ENCODE results near the gene PYGM. TPM values are rescaled to one million over a fixed set of nuclear protein-coding genes. Genes with fewer than 3 reads are reported as not detected.

The PYGM gene
- 0.18 to 0.54 TPM (median 0.25 TPM) in 5 replicates for total RNA-seq (2022; extraction: Qiagen RNA extraction)

DNA sequence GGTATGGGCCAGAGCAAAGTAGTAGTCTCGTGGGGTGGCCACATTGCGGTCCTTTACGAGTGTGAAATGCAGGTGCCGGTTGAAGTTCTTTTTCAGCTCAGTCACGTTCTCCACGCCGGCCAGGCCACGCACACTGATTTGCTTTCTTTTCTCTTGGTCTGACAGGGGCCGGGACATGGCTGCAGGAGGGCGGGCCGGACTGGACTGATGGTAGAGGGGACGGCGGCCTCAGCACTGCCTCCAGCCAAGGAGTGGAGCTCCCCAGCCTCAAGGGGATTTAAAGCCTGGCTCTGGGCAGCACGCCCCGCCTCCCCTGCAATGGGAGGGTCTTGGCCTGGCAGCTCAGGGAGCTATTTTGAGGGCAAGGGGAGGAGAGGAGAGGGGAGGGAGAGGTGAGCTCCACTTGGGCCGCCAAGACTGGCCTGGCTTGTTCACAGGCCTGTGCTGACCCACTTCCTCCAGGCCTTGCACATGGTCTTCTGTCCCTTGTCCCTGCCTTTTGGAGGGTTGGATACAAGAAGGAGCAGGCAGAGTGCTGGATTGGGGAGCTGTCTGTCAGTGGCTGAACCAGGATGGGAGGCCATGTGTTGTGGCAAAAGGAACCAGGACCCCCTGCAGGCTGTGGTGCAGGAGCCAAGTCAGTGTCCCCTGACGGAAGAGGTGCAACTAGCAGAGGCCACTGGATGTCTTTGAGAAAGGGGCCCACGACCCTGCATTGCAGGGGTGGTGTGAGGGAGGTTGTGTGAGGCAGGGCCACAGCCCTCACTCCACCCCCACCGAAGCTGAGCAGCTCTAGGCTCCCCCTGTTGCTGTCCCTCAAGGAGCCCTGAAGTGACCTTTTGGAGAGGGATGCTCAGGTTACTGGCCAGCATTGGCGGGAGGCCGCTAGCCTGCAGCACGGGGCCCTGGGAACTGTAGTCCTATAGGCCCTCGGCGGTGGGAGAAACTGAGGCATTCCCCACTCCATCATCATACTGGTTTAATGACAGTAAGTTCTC lies at the start of gene PYGM:
Gene PYGM, minus strand, starts transcription at position 253 of the 998 bp plus-strand sequence. Its CDS starts 76 bp downstream, at position 177.

DNA sequence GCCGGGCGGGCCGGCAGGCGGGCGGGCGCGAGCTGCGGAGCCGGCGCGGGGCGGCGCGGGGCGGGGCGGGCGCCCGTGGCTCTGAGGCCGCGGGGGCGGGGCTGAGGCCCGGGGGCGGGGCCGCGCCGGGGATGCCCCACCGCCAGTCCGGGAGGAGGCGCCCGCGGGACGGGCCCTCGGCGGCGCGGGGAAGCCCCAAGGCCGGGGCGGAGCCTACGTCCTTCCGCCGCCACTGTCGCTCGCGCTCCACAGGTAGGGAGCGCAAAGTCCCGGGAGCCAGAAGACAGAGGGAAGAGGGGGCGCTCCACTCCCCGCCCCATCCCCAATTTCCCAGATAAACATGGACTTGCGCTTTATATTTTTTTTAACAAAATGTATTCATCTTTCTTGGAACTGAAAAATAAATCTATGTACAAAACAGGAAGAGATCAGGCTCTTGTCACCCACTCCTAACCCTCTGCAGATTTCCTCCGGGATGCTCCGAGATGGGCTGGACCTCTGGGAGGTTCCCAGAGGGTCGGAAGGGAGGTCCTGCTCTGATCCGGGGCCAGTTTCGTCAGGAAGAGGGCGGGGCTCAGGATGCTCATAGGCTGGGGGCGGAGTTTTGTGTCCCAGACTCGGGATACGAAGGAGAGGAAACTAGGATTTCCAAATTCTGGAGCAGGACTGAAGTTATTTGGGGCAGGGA lies 43.5 kb upstream of the PYGM start, which contains the start of gene MAP4K2:
Gene MAP4K2, minus strand, starts transcription at position 57 of the 688 bp plus-strand sequence. CDS start 65 bp downstream, outside the sequence.

DNA sequence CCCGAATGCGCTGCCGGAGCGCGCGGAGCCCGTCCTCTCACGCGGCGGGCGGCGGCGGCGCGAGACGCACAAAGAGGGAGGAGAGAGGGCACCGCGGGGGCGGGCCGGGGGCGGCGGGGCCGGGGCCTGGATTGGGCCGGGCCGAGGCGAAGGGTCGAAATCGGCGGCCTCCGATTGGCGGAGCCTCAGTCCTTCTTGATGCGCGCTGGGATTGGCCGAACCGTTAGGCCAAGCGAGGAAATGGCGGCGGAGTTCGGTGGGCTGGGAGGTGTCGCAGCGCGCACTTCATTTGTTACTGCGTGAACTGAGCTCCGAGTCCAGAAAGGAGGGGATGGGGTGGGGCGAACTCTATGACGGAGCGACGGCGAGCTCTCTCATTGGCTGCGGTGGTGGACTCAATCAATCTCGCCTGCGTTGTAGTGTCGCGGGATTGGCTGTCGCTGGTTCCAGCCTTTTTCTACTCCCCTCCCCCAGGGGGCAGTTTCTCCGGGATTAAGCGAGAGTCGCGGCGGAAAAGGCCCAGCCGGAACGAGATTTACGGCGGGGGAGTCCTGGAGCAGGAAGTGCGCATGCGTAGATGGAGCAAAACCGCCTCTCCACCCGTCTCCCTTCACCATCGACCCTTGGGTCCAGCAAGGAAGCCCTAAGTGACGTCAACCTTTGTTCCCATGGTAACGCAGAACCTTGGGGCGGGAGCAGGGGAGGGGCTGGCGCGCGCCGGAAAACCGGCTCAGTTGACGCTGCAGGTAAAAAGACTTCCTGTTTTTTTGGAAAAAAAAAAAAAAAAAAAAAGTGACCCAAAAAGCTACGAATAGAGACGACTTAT lies 18.9 kb upstream of the PYGM start, which contains the start of gene SF1:
Gene SF1, minus strand, starts transcription at position 70 of the 826 bp plus-strand sequence. CDS start 150 bp downstream, outside the sequence.

GRCh38 chr11:64743591-64744543 lies 15.9 kb downstream of the PYGM start, which contains the start of gene RASGRP2:
TSS of gene RASGRP2 (minus strand) at chr11:64744142. CDS start at chr11:64742866, 1,276 bp downstream.

GRCh38 chr11:64723117-64723906 lies 36.5 kb downstream of the PYGM start, which contains the start of gene NRXN2:
TSS of gene NRXN2 (minus strand) at chr11:64723197. CDS start at chr11:64713699, 9,498 bp downstream.

Other genes starting within 250 kb of the PYGM start
- 0.05 to 0.16 TPM (median 0.10 TPM) in 4 of 5 replicates, not detected in the other for gene SLC22A11, start 204.0 kb downstream of the PYGM start, total RNA-seq (2022; extraction: Qiagen RNA extraction)
- gene SLC22A12, start 168.8 kb downstream of the PYGM start, total RNA-seq (2022; extraction: Qiagen RNA extraction) = not detected in 5 replicates
- gene NRXN2, start 36.8 kb downstream of the PYGM start, total RNA-seq (2022; extraction: Qiagen RNA extraction) = 0.15 to 0.40 TPM (median 0.23 TPM) in 5 replicates
- gene RASGRP2, start 15.8 kb downstream of the PYGM start, total RNA-seq (2022; extraction: Qiagen RNA extraction) = 1.0 to 1.5 TPM (median 1.1 TPM) in 5 replicates
- gene SF1, start 18.6 kb upstream of the PYGM start, total RNA-seq (2022; extraction: Qiagen RNA extraction) = 162 to 230 TPM (median 166 TPM) in 5 replicates
- gene MAP4K2, start 43.2 kb upstream of the PYGM start, total RNA-seq (2022; extraction: Qiagen RNA extraction) = 5.7 to 11.3 TPM (median 9.6 TPM) in 5 replicates
- 32.0 to 45.4 TPM (median 44.1 TPM) in 5 replicates for gene MEN1, start 50.6 kb upstream of the PYGM start, total RNA-seq (2022; extraction: Qiagen RNA extraction)
- 1.0 to 3.0 TPM (median 1.8 TPM) in 5 replicates for gene CDC42BPG, start 84.7 kb upstream of the PYGM start, total RNA-seq (2022; extraction: Qiagen RNA extraction)
- gene EHD1, start 118.6 kb upstream of the PYGM start, total RNA-seq (2022; extraction: Qiagen RNA extraction) = 98.0 to 142 TPM (median 132 TPM) in 5 replicates
- gene ATG2A, start 157.2 kb upstream of the PYGM start, total RNA-seq (2022; extraction: Qiagen RNA extraction) = 12.4 to 25.1 TPM (median 23.4 TPM) in 5 replicates
- gene PPP2R5B, start 164.7 kb upstream of the PYGM start, total RNA-seq (2022; extraction: Qiagen RNA extraction) = 4.5 to 6.9 TPM (median 4.9 TPM) in 5 replicates
- not detected in 5 replicates for gene GPHA2, start 175.9 kb upstream of the PYGM start, total RNA-seq (2022; extraction: Qiagen RNA extraction)
- gene MAJIN, start 212.1 kb upstream of the PYGM start, total RNA-seq (2022; extraction: Qiagen RNA extraction) = not detected in 5 replicates
- gene BATF2, start 237.0 kb upstream of the PYGM start, total RNA-seq (2022; extraction: Qiagen RNA extraction) = 0.74 to 1.0 TPM (median 0.96 TPM) in 5 replicates

Data from A549 treated with CORT108297 at 1 μM for 4 hours (cell line).